NCI-H748 (cell line): ENCODE results near the gene YPEL1.
A peak's percentile ranks its signal among the peaks of the same experiment; 100 is the strongest.

Experiments used
- DNase-seq: peaks from one replicate; lab custom pipeline; 2025; ENCODE audit not compliant: unreplicated experiment; lab: John Stamatoyannopoulos, UW

The YPEL1 gene

DNA sequence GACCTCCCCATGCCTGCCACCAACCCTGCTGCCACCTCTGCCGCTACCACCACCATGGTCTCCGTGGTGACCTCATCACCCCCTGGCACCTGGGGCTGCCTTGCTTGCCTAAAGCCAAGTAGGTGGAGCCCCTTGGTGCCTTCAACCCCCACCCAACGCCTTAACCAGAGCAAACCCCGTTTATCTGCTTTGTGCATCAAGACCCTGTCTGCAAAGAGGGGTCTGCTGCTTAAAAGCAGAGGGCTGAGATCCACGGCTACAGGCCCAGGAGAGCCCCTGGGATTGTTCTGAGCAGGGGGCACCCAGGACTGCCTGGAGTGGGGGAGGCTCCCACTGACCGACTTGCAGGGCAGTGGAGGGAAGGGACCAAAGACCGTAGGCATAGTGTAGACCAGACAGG, 74.7 kb downstream of the YPEL1 start:
- DNase-seq, result no peak

DNA sequence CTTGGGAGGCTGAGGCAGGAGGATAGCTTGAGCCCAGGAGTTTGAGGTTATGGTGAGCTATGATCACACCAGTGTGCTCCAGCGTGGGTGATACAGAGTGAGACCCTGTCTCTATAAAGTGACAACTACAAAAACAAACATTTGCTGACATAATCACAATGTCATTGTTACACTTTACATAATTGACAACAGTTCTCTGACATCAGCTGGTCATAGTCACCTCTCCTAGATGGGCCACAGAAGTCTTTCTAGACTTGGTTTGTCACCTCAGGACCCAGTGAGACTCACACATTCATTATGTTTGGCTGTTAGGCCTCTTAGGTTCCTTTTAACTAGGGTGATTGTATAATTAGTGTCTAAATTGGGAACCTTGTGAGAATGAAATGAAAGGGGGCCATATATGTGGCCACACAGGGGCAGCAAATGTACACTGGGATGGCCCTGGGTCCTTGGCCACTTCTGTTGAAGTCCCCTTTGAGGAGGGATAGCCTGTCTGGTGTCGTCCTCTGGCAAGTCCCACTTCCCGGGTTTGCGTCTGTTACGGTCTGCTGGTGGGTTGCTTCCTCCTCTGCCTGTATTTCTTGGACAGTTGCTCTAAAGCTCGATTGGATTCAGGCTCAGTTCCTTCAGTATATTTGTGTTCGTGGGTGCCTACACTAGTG, 75.6 kb downstream of the YPEL1 start:
- DNase-seq, result no peak

DNA sequence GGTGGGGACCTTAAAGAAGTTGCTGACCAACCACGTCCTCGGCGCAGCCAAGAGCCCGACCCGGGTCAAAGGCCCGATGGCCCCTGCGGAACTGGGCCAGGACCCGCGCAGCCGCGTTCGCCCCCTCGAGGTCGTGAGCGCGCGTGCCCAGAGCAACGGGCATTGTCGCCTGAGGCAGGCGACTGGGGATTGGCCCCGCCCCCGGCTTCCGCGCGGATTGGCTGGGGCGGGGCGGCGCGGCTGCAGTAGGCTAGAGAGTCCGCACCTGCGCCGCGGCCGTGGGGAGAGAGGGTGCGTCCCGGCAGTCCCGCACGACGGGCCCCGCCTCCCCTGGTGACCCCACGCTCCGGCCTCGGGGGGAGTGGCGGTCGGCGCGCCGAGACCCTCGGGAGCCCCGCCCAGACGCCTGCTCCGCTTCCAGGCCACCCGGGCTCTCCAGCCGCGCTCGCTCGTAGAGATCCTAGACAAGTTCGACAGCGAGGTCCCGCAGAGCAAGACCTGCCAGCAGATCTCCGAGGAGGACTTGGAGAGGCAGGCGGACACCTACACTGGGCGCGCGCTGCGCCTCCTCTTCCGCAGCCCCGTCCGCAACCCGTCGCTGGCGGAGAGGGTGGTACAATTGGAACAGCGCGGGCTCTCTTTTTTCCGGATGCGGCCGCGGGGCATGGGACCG, 78.1 kb downstream of the YPEL1 start:
- DNase-seq, result peak; percentile 90

DNA sequence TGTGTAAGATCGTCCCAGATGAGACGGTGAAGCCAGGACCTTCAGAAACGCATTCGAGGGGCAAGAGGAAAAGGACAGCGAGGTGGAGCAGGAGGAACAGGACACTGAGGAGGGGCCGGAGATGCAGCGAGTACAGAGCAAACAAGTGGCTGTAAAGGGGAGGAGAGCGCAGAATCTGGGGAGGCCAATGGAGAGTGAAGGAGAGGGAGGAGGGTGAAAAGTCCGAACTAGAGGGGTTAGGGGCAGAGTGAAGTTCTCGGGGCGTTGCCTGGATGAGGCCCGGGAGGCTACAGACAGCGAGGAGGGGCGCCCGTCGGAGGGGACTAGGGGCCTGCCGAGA, 78.6 kb downstream of the YPEL1 start:
- no peak for DNase-seq

DNA sequence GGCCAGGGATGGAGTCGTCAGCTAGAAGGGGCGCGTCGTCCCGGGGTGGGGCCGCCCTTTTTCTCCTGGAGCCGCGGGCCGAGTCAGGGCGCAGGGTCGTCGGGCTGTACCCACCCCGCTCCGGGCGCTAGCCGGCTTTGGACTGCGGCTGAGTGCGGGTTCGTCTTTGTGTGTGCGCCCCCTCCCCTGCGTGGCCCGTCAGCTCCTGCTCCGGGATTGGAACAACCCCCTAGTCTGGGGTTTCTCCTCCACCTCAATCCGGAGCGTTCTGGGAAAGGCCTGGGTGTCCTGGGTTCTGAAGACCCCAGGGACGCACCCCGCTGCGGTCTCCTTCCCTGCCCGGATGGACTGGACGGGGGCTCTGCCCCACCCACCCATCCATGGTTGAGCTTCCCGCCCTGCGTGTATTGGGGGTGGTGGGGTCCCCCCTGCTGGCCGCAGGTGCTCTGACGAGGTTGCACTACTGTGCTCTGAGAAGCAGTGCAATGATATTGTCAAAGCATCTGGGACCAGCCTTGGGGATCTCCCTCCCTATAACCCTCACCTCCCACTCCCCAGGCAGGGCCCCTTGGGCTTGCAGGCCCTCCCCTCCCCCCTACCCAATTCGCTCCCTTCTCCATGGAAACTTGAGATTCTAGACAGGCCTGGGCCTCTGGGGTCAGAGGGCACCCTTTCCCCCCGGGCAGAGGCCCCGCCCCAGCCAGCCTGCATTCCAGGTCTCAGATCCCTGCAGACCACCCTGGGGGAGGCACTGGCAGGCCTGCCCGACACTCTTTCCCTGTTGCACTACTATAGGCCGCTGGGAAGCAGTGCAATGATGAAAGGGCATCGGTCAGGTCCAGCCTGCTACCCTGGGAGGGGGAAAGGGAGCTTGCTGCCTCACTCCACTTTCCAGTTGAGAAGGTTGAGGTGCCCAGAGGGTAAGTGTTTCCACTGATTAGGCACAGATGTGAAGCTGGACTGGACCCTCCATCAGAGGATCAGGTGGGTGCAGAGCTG, 82.7 kb downstream of the YPEL1 start:
- DNase-seq, result peak; percentile 7

DNA sequence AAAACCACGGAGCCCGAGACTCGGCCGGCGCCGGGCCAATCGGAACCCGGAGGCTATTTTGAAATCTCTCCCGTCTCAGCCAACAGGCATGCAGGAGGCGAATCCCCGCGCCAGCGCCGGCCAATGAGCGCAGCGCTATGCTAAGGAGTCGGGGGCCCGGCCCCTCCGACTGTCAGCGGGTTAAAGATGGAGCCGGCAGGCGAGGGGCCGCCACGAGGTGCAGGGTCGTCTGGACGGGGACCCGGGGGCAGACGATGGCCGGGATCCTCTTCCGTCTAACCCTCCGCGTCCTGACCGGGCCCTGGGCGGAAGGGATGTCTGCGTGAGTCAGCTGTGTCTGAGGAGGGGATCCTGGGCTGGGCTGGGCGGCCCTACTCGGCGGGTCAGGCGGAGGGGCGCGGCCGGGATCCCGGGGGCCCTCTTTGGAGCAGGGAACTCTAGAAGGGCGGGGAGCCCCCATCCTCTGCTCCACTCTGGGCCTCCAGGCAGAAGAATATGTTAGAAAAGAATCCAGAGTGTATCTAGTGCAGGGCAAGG, 83.5 kb downstream of the YPEL1 start:
- peak; percentile 91 for DNase-seq

DNA sequence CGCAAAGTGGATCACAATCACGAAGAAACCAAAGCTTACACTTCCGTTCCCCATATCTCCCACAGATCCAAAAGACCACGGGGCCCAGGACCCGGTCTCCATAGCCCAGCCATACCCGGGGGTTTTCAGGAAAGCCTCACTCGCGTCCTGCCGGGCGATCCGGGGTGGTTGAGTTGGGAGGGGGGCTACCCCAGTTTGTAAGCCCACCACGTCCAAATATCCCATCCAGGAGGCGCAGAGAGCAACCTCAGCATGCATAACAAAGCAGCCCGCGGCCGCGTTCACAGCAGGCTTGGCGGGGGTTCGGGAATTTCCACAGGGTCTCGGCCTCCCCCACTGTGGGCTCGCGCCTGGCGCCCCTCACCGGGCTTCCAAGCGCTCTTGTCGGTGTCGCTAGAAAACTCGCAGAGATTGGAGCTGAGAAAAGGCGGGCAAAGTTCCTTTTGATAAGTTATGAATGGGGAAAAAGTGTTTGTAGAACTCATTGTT, 84.0 kb downstream of the YPEL1 start:
- DNase-seq, result no peak

DNA sequence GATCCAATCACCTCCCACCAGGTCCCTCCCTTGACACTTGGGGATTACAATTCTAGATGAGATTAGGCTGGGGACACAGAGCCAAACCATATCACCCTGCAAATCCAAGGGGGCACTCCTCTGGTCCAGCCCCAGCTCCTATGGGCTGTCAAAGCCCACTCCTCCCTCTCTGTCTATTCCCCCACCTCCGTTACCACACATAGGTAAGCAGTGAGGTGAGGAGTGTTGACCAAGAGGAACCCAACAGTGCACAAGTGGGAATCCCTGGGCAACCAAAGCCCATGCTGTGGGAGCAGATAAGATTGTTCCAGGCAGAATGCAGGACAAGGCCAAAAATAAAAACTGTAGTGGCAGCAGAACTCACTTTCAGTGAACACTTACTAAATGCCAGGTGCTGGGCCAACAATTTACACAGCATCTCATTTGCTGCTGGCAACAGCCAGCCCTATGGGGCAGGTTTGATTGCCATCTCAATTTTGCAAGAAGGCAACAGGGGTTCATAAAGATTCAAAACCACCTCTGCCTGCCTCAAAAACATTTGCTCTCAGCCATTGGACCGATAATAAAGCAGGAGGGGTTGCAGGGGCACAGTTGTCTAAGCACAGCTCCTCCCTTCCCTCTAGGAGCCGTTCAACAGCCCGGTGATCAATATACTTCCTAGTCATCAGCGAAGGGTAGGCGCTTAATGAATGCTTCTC, 84.6 kb downstream of the YPEL1 start:
- DNase-seq, result peak; percentile 42

DNA sequence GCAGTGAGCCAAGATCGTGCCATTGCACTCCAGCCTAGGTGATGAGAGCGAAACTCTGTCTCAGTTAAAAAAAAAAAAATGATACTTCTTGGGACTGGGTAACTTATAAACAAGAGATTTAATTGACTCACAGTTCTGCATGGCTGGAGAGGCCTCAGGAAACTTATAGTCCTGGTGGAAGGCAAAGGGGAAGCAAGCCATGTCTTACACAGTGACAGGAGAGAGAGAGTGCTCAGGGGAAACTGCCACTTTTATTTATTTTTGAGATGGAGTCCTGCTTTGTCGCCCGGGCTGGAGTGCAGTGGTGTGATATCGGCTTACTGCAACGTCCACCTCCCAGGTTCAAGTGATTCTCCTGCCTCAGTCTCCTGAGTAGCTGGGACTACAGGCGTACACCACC, 85.3 kb downstream of the YPEL1 start:
- no peak for DNase-seq
